H1 (cell line): ENCODE results near the gene ULBP1. TPM values are rescaled to one million over a fixed set of nuclear protein-coding genes. Genes with fewer than 3 reads are reported as not detected.
"Not testable (repeated sequence)": the region's sequence is repeated elsewhere in the genome, so short reads cannot be mapped to it uniquely, and the experiment has no call there.

ENCODE experiments used
- CTCF ChIA-PET: fragments of 300-600 bp; sonication (Branson Sonifier 250); formaldehyde crosslinking; loops from one replicate; lab custom pipeline; 2021; ENCODE audit not compliant: partially characterized antibody; lab: Charles Lee
- POLR2A ChIA-PET: fragments of 300-600 bp; sonication (Branson Sonifier 250); formaldehyde crosslinking; loops from one replicate; lab custom pipeline; 2021; ENCODE audit warnings: inconsistent platforms; ENCODE audit not compliant: partially characterized antibody; lab: Charles Lee
- DNase-seq, 2 experiments: peaks; one replicate each; pipeline versions ENCODE4 v3.0.0 to v3.0.0-alpha.2; 2010 to 2022; ENCODE audit warnings: low spot score in 2 of 2, low read depth in 1 of 2, mixed read lengths in 1 of 2
- FAIRE-seq: peaks from 2 replicates; lab custom pipeline; 2011; peaks lifted over from hg19 to GRCh38; lab: Jason Lieb, UNC
- H2AFZ ChIP-seq: 2 replicates; pipeline ENCODE4 v1.8.1; 2012; ENCODE audit warnings: low read length, inconsistent platforms
- H2AK5ac ChIP-seq: 2 replicates; pipeline ENCODE4 v1.6.1; 2013; ENCODE audit warnings: low read depth, low read length
- H2BK120ac ChIP-seq: replicated peaks from 2 replicates; pipeline ENCODE3; 2013; ENCODE audit warnings: low read depth, low read length, inconsistent platforms
- H2BK12ac ChIP-seq: 2 replicates; pipeline ENCODE4 v1.6.1; 2013; ENCODE audit warnings: low read depth, low read length
- H2BK15ac ChIP-seq: 2 replicates; pipeline ENCODE4 v1.6.1; 2013; ENCODE audit warnings: low read length
- H2BK20ac ChIP-seq: 2 replicates; pipeline ENCODE4 v1.6.1; 2013; ENCODE audit warnings: low read length
- H2BK5ac ChIP-seq: 2 replicates; pipeline ENCODE4 v1.6.1; 2013; ENCODE audit warnings: low read depth, low read length
- H3K14ac ChIP-seq: 2 replicates; pipeline ENCODE4 v1.6.1; 2013; ENCODE audit warnings: inconsistent platforms; ENCODE audit not compliant: insufficient read length
- H3K18ac ChIP-seq: 2 replicates; pipeline ENCODE4 v1.6.1; 2013; ENCODE audit warnings: low read length; ENCODE audit errors: extremely low read depth
- H3K23ac ChIP-seq: 2 replicates; pipeline ENCODE4 v1.6.1; 2013; ENCODE audit warnings: inconsistent platforms; ENCODE audit not compliant: insufficient read length
- H3K23me2 ChIP-seq: 2 replicates; pipeline ENCODE4 v1.6.1; 2013; ENCODE audit warnings: low read depth, low read length
- H3K27ac ChIP-seq: 2 replicates; pipeline ENCODE4 v1.6.1; 2011; ENCODE audit warnings: low read depth, low read length, inconsistent platforms
- H3K27me3 ChIP-seq, 4 experiments: replicated peaks in 1 of 4; 1 replicate in 1 of 4; 2 replicates in 3 of 4; pipeline versions ENCODE4 v1.6.1 to v1.8.1; 2011 to 2013; ENCODE audit warnings: low read length in 3 of 4, mild to moderate bottlenecking in 3 of 4, inconsistent platforms in 2 of 4, mixed read lengths in 2 of 4, moderate library complexity in 1 of 4; ENCODE audit not compliant: control insufficient read depth in 3 of 4, insufficient read depth in 3 of 4; ENCODE audit errors: extremely low read depth in 1 of 4
- H3K36me3 ChIP-seq, 4 experiments: 2 replicates each; pipeline versions ENCODE4 v1.6.1 to v1.8.1; 2011 to 2013; ENCODE audit warnings: mild to moderate bottlenecking in 4 of 4, low read length in 3 of 4, moderate library complexity in 2 of 4, control low read depth in 1 of 4, inconsistent platforms in 1 of 4; ENCODE audit not compliant: insufficient read depth in 4 of 4, control insufficient read depth in 2 of 4
- H3K4ac ChIP-seq: replicated peaks from 2 replicates; pipeline ENCODE3; 2013; ENCODE audit warnings: low read length, low read depth, mixed read lengths, inconsistent platforms; ENCODE audit not compliant: insufficient read length
- H3K4me1 ChIP-seq, 4 experiments: replicated peaks in 1 of 4; 1 replicate in 1 of 4; 2 replicates in 3 of 4; pipeline versions ENCODE4 v1.6.1 to v1.8.1; 2011 to 2013; ENCODE audit warnings: low read length in 3 of 4, inconsistent platforms in 2 of 4, mixed read lengths in 1 of 4; ENCODE audit not compliant: insufficient read depth in 4 of 4, control insufficient read depth in 3 of 4
- H3K4me2 ChIP-seq, 2 experiments: 2 replicates each; pipeline versions ENCODE4 v1.6.1 to v1.8.1; 2011 to 2013; ENCODE audit warnings: low read depth in 2 of 2, low read length in 2 of 2, control low read depth in 1 of 2, inconsistent platforms in 1 of 2, mild to moderate bottlenecking in 1 of 2; ENCODE audit not compliant: insufficient read depth in 1 of 2
- H3K4me3 ChIP-seq, 4 experiments: fragments of 200-600, 300-600 bp in 1 of 4; sonication (generic), shearing (Covaris generic), sonication (Bioruptor Twin) in 1 of 4; 2 replicates each; pipeline versions ENCODE4 v1.5.1 to v1.8.1; 2011 to 2016; ENCODE audit warnings: low read length in 4 of 4, low read depth in 3 of 4, control low read depth in 2 of 4, inconsistent platforms in 2 of 4, mild to moderate bottlenecking in 2 of 4, mixed read lengths in 1 of 4, moderate library complexity in 1 of 4; ENCODE audit not compliant: insufficient read depth in 2 of 4; ENCODE audit errors: extremely low read depth in 1 of 4
- H3K56ac ChIP-seq: replicated peaks from 2 replicates; pipeline ENCODE3; 2013; ENCODE audit warnings: low read depth, mild to moderate bottlenecking, mixed read lengths, low read length, inconsistent platforms; ENCODE audit not compliant: insufficient read length
- H3K79me1 ChIP-seq: 2 replicates; pipeline ENCODE4 v1.6.1; 2013; ENCODE audit warnings: low read depth, low read length, control low read depth
- H3K79me2 ChIP-seq, 2 experiments: 2 replicates each; pipeline versions ENCODE4 v1.6.1 to v1.8.1; 2012 to 2013; ENCODE audit warnings: low read length in 2 of 2, mild to moderate bottlenecking in 2 of 2, inconsistent platforms in 1 of 2; ENCODE audit not compliant: insufficient read depth in 2 of 2, control insufficient read depth in 1 of 2
- H3K9ac ChIP-seq, 4 experiments: replicated peaks in 1 of 4; 1 replicate in 1 of 4; 2 replicates in 3 of 4; pipeline versions ENCODE4 v1.6.1 to v1.8.1; 2011 to 2013; ENCODE audit warnings: low read depth in 3 of 4, low read length in 3 of 4, control low read depth in 2 of 4, mild to moderate bottlenecking in 2 of 4, moderate library complexity in 2 of 4, inconsistent platforms in 1 of 4; ENCODE audit errors: extremely low read depth in 1 of 4
- H3K9me3 ChIP-seq, 2 experiments: 2 replicates each; pipeline versions ENCODE4 v1.6.1 to v1.8.1; 2012 to 2013; ENCODE audit warnings: mild to moderate bottlenecking in 2 of 2, moderate library complexity in 2 of 2, control low read depth in 1 of 2, inconsistent platforms in 1 of 2, low read depth in 1 of 2, low read length in 1 of 2, mixed read lengths in 1 of 2; ENCODE audit not compliant: insufficient read depth in 2 of 2
- H4K20me1 ChIP-seq, 2 experiments: replicated peaks in 1 of 2; 2 replicates each; pipeline versions ENCODE3 to v1.8.1; 2011 to 2013; ENCODE audit warnings: inconsistent platforms in 2 of 2, low read length in 2 of 2, mild to moderate bottlenecking in 1 of 2; ENCODE audit not compliant: insufficient read depth in 2 of 2, control insufficient read depth in 1 of 2
- H4K5ac ChIP-seq: 2 replicates; pipeline ENCODE4 v1.6.1; 2013; ENCODE audit warnings: low read length, low read depth, mixed read lengths, inconsistent platforms; ENCODE audit not compliant: insufficient read length
- H4K8ac ChIP-seq: 2 replicates; pipeline ENCODE4 v1.8.0; 2013; ENCODE audit warnings: mild to moderate bottlenecking, moderate library complexity, low read length, inconsistent platforms; ENCODE audit not compliant: insufficient read depth; ENCODE audit errors: extremely low read depth
- H4K91ac ChIP-seq: replicated peaks from 2 replicates; pipeline ENCODE3; 2013; ENCODE audit warnings: low read length, mixed read lengths, inconsistent platforms; ENCODE audit not compliant: insufficient read length
- WGBS, 2 experiments: shearing (Covaris generic) in 1 of 2; methylation state at CpG; one replicate each; pipeline versions ENCODE4 v1.1.6 to v1.1.7; 2013 to 2015; ENCODE audit warnings: low lambda C conversion rate in 2 of 2, mixed read lengths in 2 of 2, inconsistent platforms in 1 of 2, low coverage in 1 of 2, missing lambda C conversion rate in 1 of 2; ENCODE audit not compliant: insufficient replicate concordance in 2 of 2, insufficient coverage in 1 of 2, insufficient read length in 1 of 2; ENCODE audit errors: extremely low coverage in 1 of 2, missing lambda C conversion rate in 1 of 2; 5-methylcytosine and 5-hydroxymethylcytosine counted together
- polyA plus RNA-seq, 7 experiments: library from polyadenylated mRNA; depleted of rRNA in 3 of 7; stranded (reverse) in 5 of 7; unstranded in 2 of 7; fragments of >200 nt in 5 of 7; fragments of 200-250 nt in 2 of 7; gene quantifications; 1 replicate in 5 of 7; 2 replicates in 1 of 7; 4 replicates in 1 of 7; pipeline versions ENCODE4 v1.2.1 to v1.2.3, GENCODE V29; 2011 to 2013; ENCODE audit warnings: missing spikeins in 2 of 7, mixed read lengths in 2 of 7
- total RNA-seq: library from RNA; stranded (reverse); fragmentation: NEBNext Ultra II Directional; extraction: Animal tissue kit (Norgen Biotek cat#: 25700); gene quantifications from 2 replicates; pipeline ENCODE4 v1.2.1, GENCODE V29; 2021

ULBP1 gene
- total and polyA plus RNA-seq, 2 of the 8 experiments (the other 6 are each of a cell fraction or from before 2014, with no cell fraction given), result 0.32 to 0.60 TPM

DNA sequence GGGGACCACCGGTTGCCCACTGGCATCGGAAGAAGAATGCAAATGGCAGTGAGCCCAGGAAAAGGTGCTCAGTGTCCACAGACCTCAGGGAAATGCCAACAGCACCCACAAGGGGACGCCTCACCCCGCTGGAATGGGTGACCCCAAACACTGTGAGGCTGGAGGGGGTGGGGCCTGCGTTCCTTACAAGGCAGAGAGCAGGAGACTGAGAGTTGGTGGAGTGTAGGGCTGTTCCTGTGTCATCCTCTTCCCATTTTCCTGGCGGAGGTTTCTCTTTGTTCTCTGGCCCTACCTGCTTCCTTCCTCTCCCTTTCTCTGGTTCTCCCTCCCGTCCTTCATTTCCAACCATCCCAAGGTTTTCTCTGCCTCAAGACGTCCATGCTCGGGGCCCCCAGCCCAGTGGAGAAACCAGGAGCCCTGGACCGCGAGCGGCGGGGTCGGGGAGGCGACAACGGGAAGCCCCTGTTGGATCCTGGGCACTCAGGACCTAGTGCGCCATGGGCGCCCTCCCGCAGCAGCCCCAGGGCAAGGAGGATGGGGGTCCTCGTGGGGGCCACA is 25.7 kb upstream of the ULBP1 start:
- H4K8ac ChIP-seq, H3K36me3 ChIP-seq, H3K9ac ChIP-seq, H2BK5ac ChIP-seq, H3K27ac ChIP-seq, H3K4ac ChIP-seq, H2AK5ac ChIP-seq, H3K79me1 ChIP-seq, H3K18ac ChIP-seq, H3K4me1 ChIP-seq, H4K91ac ChIP-seq, H2BK12ac ChIP-seq, H2BK20ac ChIP-seq, H3K9me3 ChIP-seq, H2BK120ac ChIP-seq, H2BK15ac ChIP-seq, H4K5ac ChIP-seq, H3K56ac ChIP-seq, H3K23ac ChIP-seq, H3K14ac ChIP-seq, H3K79me2 ChIP-seq: not testable (repeated sequence)
- FAIRE-seq, result peak; percentile 83
- Histone ChIP-seq H3K4me3 (peak overlapping the region in 3 of 4 experiments; percentile 41 to 56 (median 43); a peak in 7 of 8 replicates), H4K20me1 (peaks cover 6 to 12% of the 10 kb centered on the region in 2 experiments), H3K4me2 (peak overlapping the region; percentile 58 to 71), H3K23me2 (peaks cover 15% of the 10 kb centered on the region; the same call in 1 of the 2 replicates), H3K27me3 (peaks cover 68 to 88% (median 84%) of the 10 kb centered on the region in 4 experiments), H2AFZ (peak overlapping the region; percentile 95; the same call in 1 of the 2 replicates)
- peak in 1 of 2 experiments; percentile 63 for DNase-seq
- WGBS, 2 experiments, result 8% methylated on average over 7 of the region's 20 CpGs; no CpG with 5 or more reads in 1 of the 2 experiments
- ChIA-PET CTCF (interaction anchor here (0.8 kb wide), 1 partner anchor 98 kb away, joined by 3 read pairs; no protein-coding TSS in a partner anchor), POLR2A (interaction anchor here (1.2 kb wide), 1 partner anchor 54 kb away, joined by 4 read pairs; no protein-coding TSS in a partner anchor)
